ENCODE data around the gene NCOA6. TPM values are rescaled to one million over a fixed set of nuclear protein-coding genes. Genes with fewer than 3 reads are reported as not detected.

Gene NCOA6
- total RNA-seq, 2 experiments from 2014 or later = 28.9 to 29.8 TPM

- no peak for DNase-seq
- H3K27me3 Mint-ChIP-seq = no peaks in the 10 kb centered on the region
- no peak overlapping the region for H3K4me3 Mint-ChIP-seq
- peaks cover 20% of the 10 kb centered on the region for H3K4me1 Mint-ChIP-seq
- H3K9me3 Mint-ChIP-seq = no peaks in the 10 kb centered on the region
- CTCF ChIA-PET = no interaction called here
- peaks cover 4% of the 10 kb centered on the region for H3K36me3 Mint-ChIP-seq (ENCODE audit: low read depth)
- no peak overlapping the region for H3K27ac Mint-ChIP-seq
- POLR2A ChIA-PET = interaction anchor here (0.6 to 2.6 kb wide), 2 partner anchors 30 to 40 kb away, joined by 4 to 7 read pairs; partner anchors contain the start of gene TP53INP2
Observed at GRCh38 chr20:34673412-34673811, 152.0 kb downstream of the NCOA6 start.

GRCh38 chr20:34669094-34669493, 156.4 kb downstream of the NCOA6 start:
- H3K27me3 Mint-ChIP-seq = no peaks in the 10 kb centered on the region
- no peaks in the 10 kb centered on the region for H3K9me3 Mint-ChIP-seq
- H3K4me3 Mint-ChIP-seq = no peak overlapping the region
- ChIA-PET POLR2A (no interaction called here), CTCF (interaction anchor here (1.0 kb wide), 1 partner anchor 101 kb away, joined by 3 read pairs; no protein-coding TSS in a partner anchor)
- no peak overlapping the region for H3K27ac Mint-ChIP-seq
- no peak for DNase-seq
- H3K4me1 Mint-ChIP-seq = no peaks in the 10 kb centered on the region
- peaks cover 4% of the 10 kb centered on the region for H3K36me3 Mint-ChIP-seq (ENCODE audit: low read depth)

Other genes with a start within 250 kb of the NCOA6 start
- gene PIGU, start 148.6 kb downstream of the NCOA6 start, total RNA-seq = 10 to 100 TPM; 18.3 to 18.6 TPM
- 1 to 10 TPM; 3.3 TPM for gene TP53INP2, start 121.3 kb downstream of the NCOA6 start, total RNA-seq
- 1 to 10 TPM; 5.7 to 5.9 TPM for gene GGT7, start 47.2 kb upstream of the NCOA6 start, total RNA-seq
- gene ACSS2, start 51.0 kb upstream of the NCOA6 start, total RNA-seq = 10 to 100 TPM; 43.5 to 47.5 TPM
- gene GSS, start 130.2 kb upstream of the NCOA6 start, total RNA-seq = 10 to 100 TPM; 54.2 to 60.0 TPM
- under 1 TPM; 0.08 to 0.15 TPM for gene MYH7B, start 130.2 kb upstream of the NCOA6 start, total RNA-seq

Measured in activated CD4-positive, alpha-beta memory T cell treated with anti-CD3 and anti-CD28 coated beads, Interleukin-2, amount 10 ng/mL, durations not matched to agents 7 days and 5 days (primary cell).